SK-N-SH treated with all-trans-retinoic acid at 6 μM for 48 hours (cell line): ENCODE data around the gene TRIM2.
A peak's percentile ranks its signal among the peaks of the same experiment; 100 is the strongest.

Experiments used
- ATAC-seq: fragments of 200-7000 bp; cut with Tn5 transposase; 3 replicates; pipeline ENCODE4 v1.9.1; 2020; ENCODE audit warnings: mild to moderate bottlenecking, moderate library complexity
- ARNTL ChIP-seq: fragments of 450-650 bp; formaldehyde crosslinking; IDR thresholded peaks from 2 replicates; pipeline ENCODE4 v1.5.0; 2020; ENCODE audit warnings: low read depth, mild to moderate bottlenecking, moderate library complexity, borderline replicate concordance
- BACH2 ChIP-seq: fragments of 250-450 bp; sonication (Bioruptor Pico); IDR thresholded peaks from 2 replicates; pipeline ENCODE4 v1.9.0; 2021; ENCODE audit warnings: mild to moderate bottlenecking, borderline replicate concordance
- CREB5 ChIP-seq: fragments of 250-450 bp; sonication (Bioruptor Pico); IDR thresholded peaks from 2 replicates; pipeline ENCODE4 v1.5.1; 2020; ENCODE audit warnings: low read depth, mild to moderate bottlenecking, moderate library complexity
- CSRNP3 ChIP-seq: fragments of 250-450 bp; sonication (Bioruptor Pico); IDR thresholded peaks from 2 replicates; pipeline ENCODE4 v1.5.1; 2021; ENCODE audit warnings: mild to moderate bottlenecking, moderate library complexity
- ESRRG ChIP-seq: fragments of 250-450 bp; sonication (Bioruptor Pico); IDR thresholded peaks from 2 replicates; pipeline ENCODE4 v1.6.1; 2021; ENCODE audit warnings: mild to moderate bottlenecking
- GLIS3 ChIP-seq: fragments of 250-450 bp; sonication (Bioruptor Pico); IDR thresholded peaks from 2 replicates; pipeline ENCODE4 v1.5.0; 2020; ENCODE audit warnings: mild to moderate bottlenecking, moderate library complexity
- ISL1 ChIP-seq: fragments of 250-450 bp; sonication (Bioruptor Pico); IDR thresholded peaks from 2 replicates; pipeline ENCODE4 v2.1.2; 2022; ENCODE audit warnings: mild to moderate bottlenecking, moderate library complexity
- OSR1 ChIP-seq: fragments of 250-450 bp; sonication (Bioruptor Pico); IDR thresholded peaks from 2 replicates; pipeline ENCODE4 v1.8.0; 2022; ENCODE audit warnings: moderate library complexity, mild to moderate bottlenecking, inconsistent platforms
- PATZ1 ChIP-seq: fragments of 250-450 bp; sonication (Bioruptor Pico); IDR thresholded peaks from 2 replicates; pipeline ENCODE4 v1.8.0; 2020; ENCODE audit warnings: mild to moderate bottlenecking, moderate library complexity, borderline replicate concordance
- PPARA ChIP-seq: fragments of 250-450 bp; sonication (Bioruptor Pico); IDR thresholded peaks from 2 replicates; pipeline ENCODE4 v1.5.0; 2020; ENCODE audit warnings: mild to moderate bottlenecking, borderline replicate concordance
- RARB ChIP-seq: fragments of 250-450 bp; sonication (Bioruptor Pico); IDR thresholded peaks from 2 replicates; pipeline ENCODE4 v1.8.0; 2021; ENCODE audit warnings: mild to moderate bottlenecking, moderate library complexity
- SNAI2 ChIP-seq: fragments of 250-450 bp; sonication (Bioruptor Pico); IDR thresholded peaks from 2 replicates; pipeline ENCODE4 v1.5.0; 2020; ENCODE audit warnings: mild to moderate bottlenecking, moderate library complexity
- TCF4 ChIP-seq: fragments of 250-450 bp; sonication (Bioruptor Pico); IDR thresholded peaks from 2 replicates; pipeline ENCODE4 v1.8.0; 2021; ENCODE audit warnings: mild to moderate bottlenecking, moderate library complexity, borderline replicate concordance
- TOX ChIP-seq: fragments of 250-450 bp; sonication (Bioruptor Pico); IDR thresholded peaks from 2 replicates; pipeline ENCODE4 v1.8.0; 2021; ENCODE audit warnings: mild to moderate bottlenecking, moderate library complexity, borderline replicate concordance
- TSHZ2 ChIP-seq: fragments of 250-450 bp; sonication (Bioruptor Pico); IDR thresholded peaks from 2 replicates; pipeline ENCODE4 v1.5.0; 2020; ENCODE audit warnings: mild to moderate bottlenecking, moderate library complexity
- ZFP3 ChIP-seq: fragments of 250-450 bp; sonication (Bioruptor Pico); IDR thresholded peaks from 2 replicates; pipeline ENCODE4 v1.5.0; 2020; ENCODE audit warnings: mild to moderate bottlenecking, moderate library complexity
- ZFP30 ChIP-seq: fragments of 450-650 bp; formaldehyde crosslinking; IDR thresholded peaks from 2 replicates; pipeline ENCODE4 v1.5.0; 2022; ENCODE audit warnings: mild to moderate bottlenecking, moderate library complexity
- ZNF565 ChIP-seq: fragments of 450-650 bp; formaldehyde crosslinking; conservative IDR thresholded peaks from 2 replicates; pipeline ENCODE4 v1.5.0; 2020; ENCODE audit warnings: low read depth, mild to moderate bottlenecking, moderate library complexity
- ZNF70 ChIP-seq: fragments of 450-650 bp; formaldehyde crosslinking; IDR thresholded peaks from 2 replicates; pipeline ENCODE4 v1.5.0; 2020; ENCODE audit warnings: mild to moderate bottlenecking, moderate library complexity
- ZNF8 ChIP-seq: fragments of 450-650 bp; formaldehyde crosslinking; IDR thresholded peaks from 2 replicates; pipeline ENCODE4 v1.5.0; 2020; ENCODE audit warnings: mild to moderate bottlenecking, moderate library complexity

TRIM2 gene

GRCh38 chr4:153255233-153255632 is 51.0 kb downstream of the TRIM2 start (continued):
- no peak for TF ChIP-seq CREB5 (CRISPR knock-in tag)

- peak; percentile 88 for ATAC-seq
- TF ChIP-seq CSRNP3 (CRISPR knock-in tag) (no peak), BACH2 (CRISPR knock-in tag) (no peak), TCF4 (CRISPR knock-in tag) (no peak), CREB5 (CRISPR knock-in tag) (no peak), ZNF8 (CRISPR knock-in tag) (no peak), ZNF70 (CRISPR knock-in tag) (no peak), ESRRG (CRISPR knock-in tag) (no peak), ZNF565 (CRISPR knock-in tag) (no peak), OSR1 (CRISPR knock-in tag) (no peak), ISL1 (CRISPR knock-in tag) (no peak), GLIS3 (CRISPR knock-in tag) (no peak), RARB (CRISPR knock-in tag) (no peak), ZFP30 (CRISPR knock-in tag) (no peak), PPARA (CRISPR knock-in tag) (no peak), TSHZ2 (CRISPR knock-in tag) (no peak), ZFP3 (CRISPR knock-in tag) (no peak; the same call in 1 of the 2 replicates), SNAI2 (CRISPR knock-in tag) (no peak), ARNTL (no peak)
These were observed 52.9 kb downstream of the TRIM2 start for GRCh38 chr4:153257151-153257620.

GRCh38 chr4:153257991-153258390 is 53.7 kb downstream of the TRIM2 start:
- no peak for TF ChIP-seq ISL1 (CRISPR knock-in tag)
- no peak for TF ChIP-seq TSHZ2 (CRISPR knock-in tag)
- TF ChIP-seq SNAI2 (CRISPR knock-in tag) = no peak
- TF ChIP-seq CREB5 (CRISPR knock-in tag) = no peak
- TF ChIP-seq TCF4 (CRISPR knock-in tag) = no peak
- no peak for TF ChIP-seq TOX (CRISPR knock-in tag)
- TF ChIP-seq ARNTL = no peak
- no peak for TF ChIP-seq PATZ1
- no peak for TF ChIP-seq ZFP30 (CRISPR knock-in tag)
- peak; percentile 31; the same call in 1 of the 3 replicates for ATAC-seq
